ENCODE results near the gene PPFIBP1.

PPFIBP1 gene

GRCh38 chr12:27709212-27709931 lies 185.4 kb downstream of the PPFIBP1 start:
- DNase-seq (ENCODE audit: low read depth in 1 of 2, low spot score in 1 of 2): no peak
- Histone ChIP-seq H3K4me3 (replicated peaks; ENCODE audit: insufficient read depth, low read length) (no peak overlapping the region), H3K27me3 (ENCODE audit: insufficient read depth, poor library complexity, severe bottlenecking) (no peaks in the 10 kb centered on the region), H3K27ac (replicated peaks) (no peak overlapping the region)
- TF ChIP-seq, protein P1, sequence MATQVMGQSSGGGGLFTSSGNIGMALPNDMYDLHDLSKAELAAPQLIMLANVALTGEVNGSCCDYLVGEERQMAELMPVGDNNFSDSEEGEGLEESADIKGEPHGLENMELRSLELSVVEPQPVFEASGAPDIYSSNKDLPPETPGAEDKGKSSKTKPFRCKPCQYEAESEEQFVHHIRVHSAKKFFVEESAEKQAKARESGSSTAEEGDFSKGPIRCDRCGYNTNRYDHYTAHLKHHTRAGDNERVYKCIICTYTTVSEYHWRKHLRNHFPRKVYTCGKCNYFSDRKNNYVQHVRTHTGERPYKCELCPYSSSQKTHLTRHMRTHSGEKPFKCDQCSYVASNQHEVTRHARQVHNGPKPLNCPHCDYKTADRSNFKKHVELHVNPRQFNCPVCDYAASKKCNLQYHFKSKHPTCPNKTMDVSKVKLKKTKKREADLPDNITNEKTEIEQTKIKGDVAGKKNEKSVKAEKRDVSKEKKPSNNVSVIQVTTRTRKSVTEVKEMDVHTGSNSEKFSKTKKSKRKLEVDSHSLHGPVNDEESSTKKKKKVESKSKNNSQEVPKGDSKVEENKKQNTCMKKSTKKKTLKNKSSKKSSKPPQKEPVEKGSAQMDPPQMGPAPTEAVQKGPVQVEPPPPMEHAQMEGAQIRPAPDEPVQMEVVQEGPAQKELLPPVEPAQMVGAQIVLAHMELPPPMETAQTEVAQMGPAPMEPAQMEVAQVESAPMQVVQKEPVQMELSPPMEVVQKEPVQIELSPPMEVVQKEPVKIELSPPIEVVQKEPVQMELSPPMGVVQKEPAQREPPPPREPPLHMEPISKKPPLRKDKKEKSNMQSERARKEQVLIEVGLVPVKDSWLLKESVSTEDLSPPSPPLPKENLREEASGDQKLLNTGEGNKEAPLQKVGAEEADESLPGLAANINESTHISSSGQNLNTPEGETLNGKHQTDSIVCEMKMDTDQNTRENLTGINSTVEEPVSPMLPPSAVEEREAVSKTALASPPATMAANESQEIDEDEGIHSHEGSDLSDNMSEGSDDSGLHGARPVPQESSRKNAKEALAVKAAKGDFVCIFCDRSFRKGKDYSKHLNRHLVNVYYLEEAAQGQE (IDR thresholded peaks at IDR 0.05; ENCODE audit: insufficient replicate concordance, low read depth): no peak
- TF ChIP-seq GABPA (IDR thresholded peaks at IDR 0.05; ENCODE audit: low read depth): no peak
- TF ChIP-seq POLR2AphosphoS5 (IDR thresholded peaks at IDR 0.05; ENCODE audit: low read depth): no peak
- no peak for TF ChIP-seq SPI1 (IDR thresholded peaks at IDR 0.05; ENCODE audit: borderline replicate concordance, low read depth)
- no peak for TF ChIP-seq CTCF (IDR thresholded peaks at IDR 0.05; ENCODE audit: insufficient read depth, low read length)

DNA sequence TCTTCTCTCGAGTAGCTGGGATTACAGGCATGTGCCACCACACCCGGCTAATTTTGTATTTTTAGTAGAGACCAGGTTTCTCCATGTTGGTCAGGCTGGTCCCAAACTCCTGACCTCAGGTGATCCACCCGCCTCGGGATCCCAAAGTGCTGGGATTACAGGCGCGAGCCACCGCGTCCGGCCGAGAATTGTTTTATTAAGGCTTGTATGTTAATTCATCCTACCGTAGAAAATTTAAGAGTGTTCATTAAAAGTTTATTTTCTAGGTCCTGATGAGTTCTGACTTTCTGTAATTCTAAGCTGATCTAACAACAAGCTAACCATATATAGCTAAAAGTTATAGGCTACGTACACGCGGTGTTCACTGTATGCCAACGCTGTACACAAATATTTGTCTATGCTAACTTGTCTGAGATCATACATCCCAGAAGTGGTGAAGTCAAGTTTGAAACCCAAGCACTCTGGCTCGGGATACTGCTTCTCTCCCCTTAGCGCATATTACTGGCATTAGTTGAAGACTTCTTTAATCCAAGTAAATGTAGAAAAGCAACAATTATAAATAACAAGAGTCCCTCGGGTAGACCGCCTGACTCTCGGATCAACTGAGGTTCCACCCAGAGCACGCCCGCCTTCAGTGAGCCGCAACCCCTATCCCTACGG lies 186.1 kb downstream of the PPFIBP1 start:
- peak overlapping the region; percentile 99 for H3K4me3 ChIP-seq (replicated peaks; ENCODE audit: insufficient read depth, low read length)
- no peaks in the 10 kb centered on the region for H3K27me3 ChIP-seq (ENCODE audit: insufficient read depth, poor library complexity, severe bottlenecking)
- H3K27ac ChIP-seq (replicated peaks): peak overlapping the region; percentile 82
- peak in 1 of 2 experiments; percentile 26 for DNase-seq (ENCODE audit: low read depth in 1 of 2, low spot score in 1 of 2)
- TF ChIP-seq GABPA (IDR thresholded peaks at IDR 0.05; ENCODE audit: low read depth): no peak
- TF ChIP-seq, protein P1 (IDR thresholded peaks at IDR 0.05; ENCODE audit: insufficient replicate concordance, low read depth): no peak

GRCh38 chr12:27710592-27711316 lies 186.7 kb downstream of the PPFIBP1 start, which contains the start of gene MRPS35:
MRPS35 (plus strand) TSS chr12:27710832; CDS start chr12:27710844, 12 bp downstream.
- TF ChIP-seq CTCF (IDR thresholded peaks at IDR 0.05; ENCODE audit: insufficient read depth, low read length) (no peak), SPI1 (IDR thresholded peaks at IDR 0.05; ENCODE audit: borderline replicate concordance, low read depth) (peak; percentile 31; the same call in 1 of the 2 replicates), POLR2AphosphoS5 (IDR thresholded peaks at IDR 0.05; ENCODE audit: low read depth) (peak; percentile 97), GABPA (IDR thresholded peaks at IDR 0.05; ENCODE audit: low read depth) (no peak)
- TF ChIP-seq, protein P1 (IDR thresholded peaks at IDR 0.05; ENCODE audit: insufficient replicate concordance, low read depth): peak; percentile 70

More at GRCh38 chr12:27710592-27711316, 186.7 kb downstream of the PPFIBP1 start, which contains the start of gene MRPS35:
- H3K27me3 ChIP-seq (ENCODE audit: insufficient read depth, poor library complexity, severe bottlenecking): no peaks in the 10 kb centered on the region
- H3K4me3 ChIP-seq (replicated peaks; ENCODE audit: insufficient read depth, low read length): peak within 1 kb of the TSS; percentile 99
- H3K27ac ChIP-seq (replicated peaks): peak within 1 kb of the TSS; percentile 82
- DNase-seq (ENCODE audit: low read depth in 1 of 2, low spot score in 1 of 2): peak; percentile 82 to 91
